BE2C (cell line): ENCODE measurements around the gene SIVA1.

Experiments used
- DNase-seq: peaks from one replicate; pipeline ENCODE4 v3.0.0-alpha.2; 2020
- H3K27me3 ChIP-seq: fragments of 250-450 bp; sonication (Bioruptor Pico); 2 replicates; pipeline ENCODE4 v1.5.1; 2020; ENCODE audit warnings: mild to moderate bottlenecking
- H3K36me3 ChIP-seq: fragments of 250-450 bp; sonication (Bioruptor Pico); 2 replicates; pipeline ENCODE4 v1.5.1; 2020; ENCODE audit warnings: mild to moderate bottlenecking
- H3K4me1 ChIP-seq: fragments of 250-450 bp; sonication (Bioruptor Pico); 2 replicates; pipeline ENCODE4 v1.5.1; 2020
- H3K4me3 ChIP-seq: 2 replicates; pipeline ENCODE4 v1.5.1; 2011; ENCODE audit warnings: low read depth, low read length
- H3K9me3 ChIP-seq: fragments of 250-450 bp; sonication (Bioruptor Pico); 2 replicates; pipeline ENCODE4 v1.5.1; 2020
- TF ChIP-seq, protein P1 (sequence below): IDR thresholded peaks from 2 replicates; pipeline ENCODE4 v1.5.1; 2012; ENCODE audit warnings: mild to moderate bottlenecking, low read depth, low read length

SIVA1 gene

DNA sequence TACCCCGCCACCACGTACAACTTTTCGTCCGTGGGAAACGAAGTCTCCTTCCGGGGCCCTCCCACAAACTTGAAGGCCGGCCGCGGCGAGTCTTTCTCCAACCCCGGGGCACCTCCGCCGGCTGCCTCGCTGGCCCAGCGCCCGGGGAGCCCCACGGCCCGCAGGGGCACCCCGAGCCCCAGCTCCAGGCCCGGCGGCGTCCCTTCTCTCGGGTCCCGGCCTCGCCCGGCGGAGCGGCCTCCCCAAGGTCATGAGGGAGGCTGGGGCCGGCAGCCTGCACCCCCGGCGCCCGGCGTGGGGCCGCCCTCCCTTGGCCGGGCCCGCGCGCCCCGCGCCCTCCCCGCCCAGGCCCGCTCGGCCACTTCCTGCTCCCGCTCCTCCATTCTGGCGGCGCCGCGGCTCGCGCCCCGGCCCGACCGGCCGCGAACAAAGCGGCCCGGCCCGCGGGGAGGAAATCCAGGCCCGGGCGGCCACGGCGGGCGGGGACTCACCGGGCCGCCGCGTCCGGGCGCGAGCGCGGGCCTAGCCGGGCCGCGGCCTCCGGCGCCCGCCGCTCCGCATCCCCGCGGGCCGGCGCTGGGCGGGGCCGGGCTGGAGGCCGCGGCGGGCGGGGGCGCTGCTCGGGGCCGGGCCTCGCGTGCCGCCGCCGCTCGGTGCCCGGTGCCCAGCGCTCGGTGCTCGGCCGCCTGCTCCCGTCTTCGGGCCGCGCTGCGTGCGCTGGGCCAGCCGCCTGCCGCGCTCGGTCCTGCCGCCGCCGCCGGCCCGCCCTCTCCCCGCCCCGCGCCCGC lies 42.2 kb downstream of the SIVA1 start, which contains the start of gene AKT1:
Gene AKT1, minus strand, starts transcription at position 756 of the 788 bp plus-strand sequence. CDS start 3,105 bp downstream, outside the sequence.
- TF ChIP-seq, protein P1, sequence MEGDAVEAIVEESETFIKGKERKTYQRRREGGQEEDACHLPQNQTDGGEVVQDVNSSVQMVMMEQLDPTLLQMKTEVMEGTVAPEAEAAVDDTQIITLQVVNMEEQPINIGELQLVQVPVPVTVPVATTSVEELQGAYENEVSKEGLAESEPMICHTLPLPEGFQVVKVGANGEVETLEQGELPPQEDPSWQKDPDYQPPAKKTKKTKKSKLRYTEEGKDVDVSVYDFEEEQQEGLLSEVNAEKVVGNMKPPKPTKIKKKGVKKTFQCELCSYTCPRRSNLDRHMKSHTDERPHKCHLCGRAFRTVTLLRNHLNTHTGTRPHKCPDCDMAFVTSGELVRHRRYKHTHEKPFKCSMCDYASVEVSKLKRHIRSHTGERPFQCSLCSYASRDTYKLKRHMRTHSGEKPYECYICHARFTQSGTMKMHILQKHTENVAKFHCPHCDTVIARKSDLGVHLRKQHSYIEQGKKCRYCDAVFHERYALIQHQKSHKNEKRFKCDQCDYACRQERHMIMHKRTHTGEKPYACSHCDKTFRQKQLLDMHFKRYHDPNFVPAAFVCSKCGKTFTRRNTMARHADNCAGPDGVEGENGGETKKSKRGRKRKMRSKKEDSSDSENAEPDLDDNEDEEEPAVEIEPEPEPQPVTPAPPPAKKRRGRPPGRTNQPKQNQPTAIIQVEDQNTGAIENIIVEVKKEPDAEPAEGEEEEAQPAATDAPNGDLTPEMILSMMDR, result no peak

DNA sequence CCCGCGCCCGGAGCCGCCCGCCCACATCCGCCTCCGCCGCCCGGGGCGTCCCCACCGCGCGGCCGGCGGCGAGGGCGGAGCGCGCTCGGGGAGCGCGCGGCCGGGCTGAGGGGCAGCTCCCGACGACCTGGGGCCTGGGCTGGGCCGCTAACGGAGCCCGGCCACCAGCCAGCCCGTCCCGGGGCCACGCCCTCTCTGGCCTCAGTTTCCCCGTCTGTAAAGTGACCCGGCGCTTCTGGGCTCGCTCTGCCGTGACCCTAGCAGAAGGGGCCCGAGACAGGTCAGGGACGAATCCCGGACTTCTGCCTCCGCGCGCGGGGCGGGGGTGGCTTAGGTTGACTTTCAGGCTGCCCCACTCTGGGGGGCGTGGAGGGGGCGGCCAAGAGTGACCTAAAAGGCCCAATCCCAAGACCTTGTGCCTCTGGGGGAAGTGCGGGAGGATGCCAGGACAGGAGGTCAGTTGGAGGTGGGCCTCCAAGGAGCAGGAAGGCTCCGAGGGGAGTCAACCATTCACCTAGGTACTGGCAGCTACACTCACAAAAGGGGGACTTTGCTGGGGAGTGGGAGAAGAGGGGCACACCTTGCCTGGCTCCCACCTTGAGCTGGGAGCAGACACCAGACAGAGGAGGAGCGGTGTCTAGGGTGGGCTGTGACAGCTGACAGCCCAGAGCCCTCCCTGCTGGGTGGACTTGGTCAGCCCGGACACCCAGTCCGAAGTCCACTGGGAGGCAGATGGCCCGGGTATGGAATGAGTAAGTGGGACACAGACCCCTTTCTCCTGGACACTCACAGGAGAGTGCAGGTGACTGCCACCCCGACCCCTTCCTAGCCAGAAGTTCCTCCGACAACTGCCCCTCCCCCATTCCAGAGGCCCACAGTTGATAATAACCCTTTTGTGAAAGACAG lies 43.1 kb downstream of the SIVA1 start:
- H3K4me1 ChIP-seq, result peaks cover 20% of the 10 kb centered on the region
- peak overlapping the region; percentile 41 for H3K4me3 ChIP-seq
- DNase-seq, result peak; percentile 72
- TF ChIP-seq, protein P1, result no peak
- H3K36me3 ChIP-seq, result peaks cover 14% of the 10 kb centered on the region
- H3K9me3 ChIP-seq, result no peaks in the 10 kb centered on the region
- H3K27me3 ChIP-seq, result peaks cover 4% of the 10 kb centered on the region

More for the DNA sequence above, 42.2 kb downstream of the SIVA1 start, which contains the start of gene AKT1:
- peaks cover 20% of the 10 kb centered on the region for H3K4me1 ChIP-seq
- no peaks in the 10 kb centered on the region for H3K27me3 ChIP-seq
- peak within 1 kb of the TSS; percentile 77 for H3K4me3 ChIP-seq
- DNase-seq, result no peak
- H3K36me3 ChIP-seq, result peaks cover 21% of the 10 kb centered on the region
- no peaks in the 10 kb centered on the region for H3K9me3 ChIP-seq

DNA sequence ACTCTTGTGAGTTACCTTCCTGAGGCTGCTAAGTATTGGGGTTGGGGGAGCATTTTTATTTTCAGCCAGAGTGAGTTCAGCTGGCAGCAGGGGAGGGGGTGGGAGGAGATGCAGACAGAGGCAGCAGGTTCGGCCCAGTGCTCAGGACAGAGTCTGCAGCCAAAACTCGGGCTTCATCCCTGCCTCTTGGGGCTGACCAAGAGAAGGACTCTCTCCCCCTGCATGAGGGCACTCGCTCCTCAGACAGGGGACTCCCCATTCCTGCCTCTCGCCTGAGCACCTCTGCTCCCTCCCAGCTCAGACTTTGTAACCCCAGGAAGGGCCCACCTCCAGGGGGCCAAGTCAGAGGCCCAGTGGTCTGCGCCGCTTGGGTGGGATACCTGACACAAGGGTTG lies 43.7 kb downstream of the SIVA1 start:
- Histone ChIP-seq H3K36me3 (peaks cover 7% of the 10 kb centered on the region), H3K4me3 (no peak overlapping the region), H3K27me3 (peaks cover 10% of the 10 kb centered on the region), H3K9me3 (no peaks in the 10 kb centered on the region), H3K4me1 (peaks cover 20% of the 10 kb centered on the region)
- no peak for DNase-seq
- TF ChIP-seq, protein P1, result no peak

DNA sequence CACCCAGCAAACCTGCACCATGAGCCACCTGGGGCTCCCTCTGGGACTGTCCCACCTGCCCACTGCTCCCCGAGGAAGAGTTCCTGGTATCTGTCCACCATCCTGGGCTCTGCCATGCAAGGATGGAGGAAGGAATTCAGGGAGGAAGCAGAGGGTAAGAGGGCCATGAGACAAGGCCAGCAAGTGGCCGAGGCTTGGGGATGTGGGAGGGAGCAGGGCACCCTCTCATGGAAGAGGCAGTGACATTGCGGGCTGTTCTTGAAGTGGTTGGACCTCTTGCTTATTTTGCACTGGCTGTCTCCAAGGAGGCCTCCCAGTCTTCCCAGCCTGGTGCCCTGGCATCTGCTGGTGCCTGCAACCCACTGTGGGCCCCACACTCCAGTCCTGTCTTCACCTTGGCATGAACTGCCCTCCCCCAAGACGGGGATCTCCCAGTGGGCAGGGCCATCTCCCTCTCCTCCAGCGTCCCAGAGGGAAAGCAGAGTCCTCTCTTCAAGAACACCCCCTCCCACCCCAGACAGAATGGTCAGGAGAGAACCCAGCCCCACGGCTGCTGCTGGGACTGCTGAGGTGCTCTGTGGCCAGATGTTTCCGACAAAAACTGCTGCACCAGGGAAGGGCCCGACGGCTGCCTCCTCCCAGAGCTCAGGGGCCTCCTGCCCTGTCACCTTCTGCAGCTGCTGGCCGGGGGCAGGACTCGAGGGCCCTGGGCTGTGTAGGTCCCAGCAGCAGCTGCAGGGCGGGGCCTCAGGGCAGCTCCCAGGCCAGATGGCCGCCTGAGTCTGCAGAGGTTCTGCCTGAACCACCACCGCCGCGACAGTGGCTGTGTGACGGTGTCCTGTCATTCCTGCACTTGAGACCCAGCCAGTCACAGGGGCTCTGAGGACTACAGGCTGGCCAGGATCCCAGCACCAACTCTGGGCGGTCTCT lies 44.4 kb downstream of the SIVA1 start:
- TF ChIP-seq, protein P1, result no peak
- H3K4me3 ChIP-seq, result no peak overlapping the region

DNA sequence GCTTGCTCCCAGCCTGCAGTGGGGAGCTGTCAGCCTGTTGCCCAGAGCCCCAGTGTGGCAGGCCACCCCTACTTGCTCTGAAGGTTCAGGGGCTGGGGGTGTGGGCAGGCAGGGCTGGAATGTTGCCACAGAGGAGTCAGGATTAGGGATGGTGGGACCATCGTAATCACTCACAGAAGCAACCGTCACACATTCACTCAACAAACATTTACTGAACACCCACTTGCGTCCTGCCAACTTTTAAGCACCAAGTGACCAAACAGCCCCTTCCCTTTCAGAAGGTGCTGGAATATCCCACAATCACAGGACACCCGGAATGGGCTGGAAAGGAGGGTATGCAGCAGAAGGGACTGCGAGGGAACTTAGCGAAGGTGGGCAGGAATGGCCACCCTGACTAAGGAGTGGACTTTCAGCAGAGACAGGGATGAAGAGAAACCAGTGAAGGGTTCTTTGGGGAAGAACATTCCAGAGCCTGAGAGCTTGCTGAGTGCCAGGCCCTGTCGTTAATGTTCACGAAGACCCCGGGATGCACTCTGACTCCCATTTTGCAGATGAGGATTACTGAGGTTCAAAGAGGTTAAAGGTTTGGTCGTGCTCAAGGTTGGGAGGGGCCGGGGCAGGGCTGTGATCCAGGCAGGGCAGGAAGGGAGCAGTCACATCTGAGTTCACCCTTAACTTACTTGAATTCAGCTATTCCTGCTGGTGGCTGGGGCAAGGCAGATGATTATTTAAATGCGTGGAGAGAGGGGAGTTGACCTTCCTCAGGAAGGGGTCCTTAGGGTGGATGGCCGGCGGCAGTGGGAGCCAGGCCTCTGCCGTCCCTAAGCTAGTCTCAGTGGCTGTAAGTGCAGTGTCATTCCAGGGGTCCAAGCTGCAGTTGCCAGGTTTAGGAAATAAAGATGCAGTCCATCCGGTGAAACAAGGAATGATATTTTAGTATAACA lies 45.6 kb downstream of the SIVA1 start:
- TF ChIP-seq, protein P1, result no peak
- H3K27me3 ChIP-seq, result peaks cover 11% of the 10 kb centered on the region
- H3K36me3 ChIP-seq, result no peaks in the 10 kb centered on the region
- peaks cover 20% of the 10 kb centered on the region for H3K4me1 ChIP-seq
- no peak for DNase-seq
- H3K4me3 ChIP-seq, result no peak overlapping the region
- H3K9me3 ChIP-seq, result no peaks in the 10 kb centered on the region

More for the DNA sequence above, 44.4 kb downstream of the SIVA1 start:
- Histone ChIP-seq H3K4me1 (peaks cover 20% of the 10 kb centered on the region), H3K9me3 (no peaks in the 10 kb centered on the region), H3K27me3 (peaks cover 11% of the 10 kb centered on the region), H3K36me3 (peaks cover under 1% of the 10 kb centered on the region)
- DNase-seq, result peak; percentile 86
